Medulla oblongata (tissue), 1 donor: Measurements from ENCODE around the gene LIMA1.
"Not testable (repeated sequence)": the region's sequence is repeated elsewhere in the genome, so short reads cannot be mapped to it uniquely, and the experiment has no call there.

Experiments
- DNase-seq: peaks from one replicate; pipeline ENCODE4 v3.0.0-alpha.2; 2015; ENCODE audit errors: extremely low spot score

LIMA1 gene

GRCh38 chr12:50287271-50287670 is 4.0 kb upstream of the LIMA1 start:
- DNase-seq, result no peak

GRCh38 chr12:50285253-50285652 is 1.9 kb upstream of the LIMA1 start:
- DNase-seq, result no peak

GRCh38 chr12:50282721-50283228 is 545 bp downstream of the LIMA1 start:
- DNase-seq, result peak; percentile 27

- no peak for DNase-seq
Measured at GRCh38 chr12:50279501-50279900, 3.8 kb downstream of the LIMA1 start.

DNA sequence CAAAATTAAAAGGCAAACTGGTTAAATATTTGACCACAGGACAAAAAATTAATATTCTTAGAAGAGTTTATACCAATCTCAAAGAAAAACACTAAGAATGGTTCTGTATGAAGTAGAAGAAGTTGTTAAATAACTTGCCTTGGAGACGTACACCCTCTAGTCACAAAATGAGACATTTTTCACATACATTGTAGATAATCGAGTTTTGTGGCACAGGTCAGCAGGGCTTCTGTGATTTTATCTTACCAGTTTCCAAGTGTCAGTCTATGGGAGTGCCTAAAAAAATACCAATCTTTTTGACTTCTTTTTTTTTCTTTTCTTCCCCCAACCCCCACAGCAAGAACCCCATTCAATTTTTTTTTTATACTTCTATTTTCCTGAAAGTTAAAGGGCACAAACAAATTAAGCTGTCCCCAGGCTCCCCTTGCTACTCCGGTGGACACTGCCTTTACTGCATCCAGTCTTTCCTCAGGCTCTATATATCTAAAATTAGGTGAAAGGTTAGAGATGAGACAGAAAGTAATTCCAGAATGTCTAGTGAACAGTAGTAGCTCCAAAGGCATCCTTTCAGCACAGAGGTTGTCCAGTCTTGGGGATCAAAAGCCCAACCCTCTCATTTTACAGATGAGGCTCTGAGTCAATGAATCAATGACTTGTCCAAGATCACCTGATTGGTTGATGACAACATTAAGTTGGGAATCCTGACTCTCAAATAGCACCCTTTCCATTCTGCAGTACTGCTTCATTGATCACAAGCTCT is 6.2 kb downstream of the LIMA1 start:
- no peak for DNase-seq

GRCh38 chr12:50276068-50276467 is 7.3 kb downstream of the LIMA1 start:
- DNase-seq, result no peak

DNA sequence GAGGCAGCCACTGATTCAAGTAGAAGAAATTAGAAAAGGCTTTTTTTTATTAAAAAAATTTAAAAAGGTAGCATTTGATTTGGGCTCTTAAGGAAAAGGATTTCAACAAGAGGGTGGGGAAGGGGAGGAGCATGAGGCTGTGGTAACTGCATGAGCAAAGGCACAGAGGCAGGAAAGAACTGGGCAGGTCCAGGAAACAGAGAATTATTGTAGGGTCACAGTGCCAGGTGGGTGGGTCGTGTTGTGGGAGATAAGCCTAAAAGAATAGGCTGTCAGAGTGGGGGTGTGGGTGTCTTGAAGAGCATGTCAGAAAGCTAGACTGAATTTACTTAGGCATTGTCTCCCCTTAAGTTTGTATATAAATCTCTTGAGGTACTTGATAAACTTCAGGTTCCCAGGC is 7.8 kb downstream of the LIMA1 start:
- no peak for DNase-seq

DNA sequence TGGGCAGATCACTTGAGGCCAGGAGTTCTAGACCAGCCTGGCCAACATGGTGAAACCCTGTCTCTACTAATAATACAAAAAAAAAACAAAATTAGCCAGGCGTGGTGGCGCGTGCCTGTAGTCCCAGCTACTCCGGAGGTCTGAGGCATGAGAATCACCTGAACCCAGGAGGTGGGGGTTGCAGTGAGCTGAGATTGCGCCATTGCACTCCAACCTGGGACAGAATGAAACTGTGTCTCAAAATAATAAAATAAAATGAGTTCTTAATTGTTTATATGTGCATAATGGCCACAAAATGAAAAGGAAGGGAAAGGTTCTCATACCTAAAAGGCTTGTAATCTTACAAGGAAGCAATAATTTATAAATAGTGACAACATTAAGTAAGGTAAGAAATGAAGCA is 8.2 kb downstream of the LIMA1 start:
- DNase-seq, result not testable (repeated sequence)

GRCh38 chr12:50271724-50272247 is 11.5 kb downstream of the LIMA1 start:
- no peak for DNase-seq

- no peak for DNase-seq
Measured at GRCh38 chr12:50268482-50268881, 14.8 kb downstream of the LIMA1 start.

- DNase-seq, result no peak
Measured at GRCh38 chr12:50265770-50266524, 17.4 kb downstream of the LIMA1 start.

GRCh38 chr12:50263832-50264231 is 19.5 kb downstream of the LIMA1 start:
- no peak for DNase-seq

GRCh38 chr12:50261654-50262053 is 21.7 kb downstream of the LIMA1 start:
- DNase-seq, result no peak

DNA sequence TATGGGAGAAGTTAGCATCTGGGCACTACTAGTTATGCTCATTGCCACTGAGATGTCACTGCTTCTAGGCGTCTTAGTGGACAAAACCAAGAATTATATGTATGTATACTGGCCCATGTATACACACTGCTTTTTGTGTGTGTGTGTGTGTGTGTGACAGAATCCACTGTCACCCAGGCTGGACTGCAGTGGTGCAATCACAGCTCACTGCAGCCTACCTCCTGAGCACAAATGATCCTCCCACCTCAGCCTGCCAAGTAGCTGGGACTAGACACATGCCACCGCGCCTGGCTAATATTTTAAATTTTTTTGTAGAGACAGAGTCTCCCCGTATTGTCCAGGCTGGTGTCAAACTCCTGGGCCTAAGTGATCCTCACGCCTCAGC is 25.2 kb downstream of the LIMA1 start:
- no peak for DNase-seq

DNA sequence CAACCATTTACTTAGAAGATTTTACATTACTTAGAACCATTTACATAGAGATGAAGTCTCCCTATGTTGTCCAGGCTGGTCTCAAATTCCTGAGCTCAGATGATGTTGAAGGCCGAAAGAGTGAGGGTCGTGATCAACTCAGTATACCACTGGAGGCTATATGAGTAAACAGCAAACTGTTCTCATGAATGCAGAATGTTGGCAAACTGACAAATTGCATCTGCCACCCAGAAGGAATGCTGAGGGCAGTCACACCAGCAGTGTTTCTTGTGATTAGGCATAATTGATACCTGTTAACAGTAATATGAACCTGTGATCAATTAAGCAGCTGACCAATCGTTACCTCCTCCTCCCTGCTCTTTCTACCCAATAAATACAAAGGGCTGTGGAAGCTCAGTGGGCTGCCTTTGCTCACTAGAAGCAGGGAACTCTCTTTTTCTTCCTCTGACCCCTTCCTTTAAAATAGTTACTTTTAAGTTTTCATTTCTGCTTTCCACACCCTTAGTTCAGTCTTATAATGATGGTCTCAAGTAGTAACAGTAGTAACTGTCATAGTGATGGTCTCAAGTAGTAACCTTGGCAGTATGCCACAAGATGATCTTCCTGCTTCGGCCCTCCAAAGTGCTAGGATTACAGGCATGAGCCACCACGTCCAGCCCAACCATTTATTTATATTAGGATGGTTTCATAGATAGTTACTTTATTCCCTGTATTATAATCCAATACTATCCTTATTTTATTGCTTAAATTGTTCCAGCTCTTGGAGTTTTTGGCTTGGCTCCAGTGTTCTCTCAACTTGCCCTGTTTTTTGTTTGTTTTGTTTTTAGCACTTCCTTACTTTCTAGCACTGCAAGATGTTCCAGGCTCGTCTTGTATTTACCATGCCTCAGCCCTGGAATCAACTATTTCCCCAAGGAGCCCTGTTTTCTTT is 25.8 kb downstream of the LIMA1 start:
- peak; percentile 27 for DNase-seq

DNA sequence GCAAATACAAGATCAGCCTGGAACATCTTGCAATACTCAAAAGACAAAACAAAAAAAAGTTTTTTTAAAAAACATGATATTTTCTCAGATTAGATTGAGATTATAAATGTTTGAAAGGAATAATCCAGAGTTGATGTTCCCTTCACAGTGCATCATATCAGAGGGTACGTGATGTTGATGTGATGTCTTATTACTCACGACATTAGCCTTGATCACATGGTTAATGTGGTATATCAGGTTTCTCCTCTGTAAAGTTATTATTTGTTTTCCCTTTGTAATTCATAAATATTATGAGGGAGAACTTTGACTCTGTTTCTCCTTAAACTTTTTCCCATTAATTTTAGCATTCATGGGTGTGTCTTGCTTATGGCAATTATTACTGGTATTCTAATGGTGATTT is 26.6 kb downstream of the LIMA1 start:
- no peak for DNase-seq

- DNase-seq, result no peak
Measured at GRCh38 chr12:50252977-50253602, 30.2 kb downstream of the LIMA1 start.

DNA sequence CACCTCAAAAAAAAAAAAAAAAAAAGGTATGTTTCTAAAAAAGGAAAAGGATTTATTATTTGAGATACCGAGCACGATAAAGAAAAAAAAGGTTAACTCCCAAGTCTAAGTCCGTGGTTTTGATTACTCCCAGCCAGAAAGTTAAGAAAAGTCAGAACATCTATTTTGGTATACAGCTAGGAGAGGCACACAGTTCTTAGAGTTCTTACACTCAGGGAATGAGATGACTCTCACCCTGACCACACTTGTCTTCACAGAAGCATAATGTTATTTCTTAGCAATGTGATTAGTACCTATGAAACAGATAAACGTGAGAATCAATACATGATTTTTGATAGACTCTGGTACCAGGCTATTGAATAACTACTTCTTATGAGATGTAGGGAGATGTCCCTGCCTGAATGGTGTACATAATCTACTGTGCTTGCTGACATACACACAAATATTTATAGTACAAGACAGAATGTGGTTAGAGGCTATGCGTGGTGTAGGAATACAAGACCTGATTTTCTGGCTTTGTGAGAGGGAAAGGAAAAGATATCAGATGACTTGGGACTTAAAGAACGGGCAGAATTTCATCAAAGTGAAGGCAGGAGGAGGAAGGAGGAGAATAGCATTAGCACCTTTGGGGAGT is 31.6 kb downstream of the LIMA1 start:
- no peak for DNase-seq

DNA sequence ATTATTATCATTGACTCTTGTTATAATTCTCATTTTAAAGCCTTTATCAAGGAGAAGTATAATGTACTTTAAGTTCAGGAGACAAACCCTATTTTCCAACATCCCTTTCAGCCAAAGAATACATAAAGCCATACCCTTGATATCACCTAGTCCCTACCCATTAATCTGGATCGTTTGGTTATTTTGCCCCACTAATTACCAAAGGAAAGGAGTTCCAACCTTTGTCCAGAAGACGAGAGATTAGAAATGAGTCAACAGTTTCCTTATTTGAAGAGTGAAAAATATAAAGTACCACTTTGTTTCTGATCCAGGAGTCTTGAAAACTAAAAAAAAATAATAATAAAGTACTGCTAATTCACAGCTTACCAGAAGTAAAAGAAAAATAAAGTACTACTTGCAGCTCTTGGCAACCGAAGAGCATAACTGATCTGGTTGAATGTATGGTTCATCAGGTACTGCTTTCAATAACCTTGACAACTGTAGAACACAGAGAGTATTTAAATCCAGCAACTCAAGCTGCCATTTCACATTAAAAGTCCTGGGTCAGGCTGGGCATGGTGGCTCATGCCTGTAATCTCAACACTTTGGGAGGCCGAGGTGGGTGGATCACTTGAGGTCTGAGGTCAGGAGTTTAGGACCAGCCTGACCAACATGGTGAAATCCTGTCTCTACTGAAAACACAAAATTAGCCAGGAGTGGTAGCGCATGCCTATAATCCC is 33.7 kb downstream of the LIMA1 start:
- no peak for DNase-seq

DNA sequence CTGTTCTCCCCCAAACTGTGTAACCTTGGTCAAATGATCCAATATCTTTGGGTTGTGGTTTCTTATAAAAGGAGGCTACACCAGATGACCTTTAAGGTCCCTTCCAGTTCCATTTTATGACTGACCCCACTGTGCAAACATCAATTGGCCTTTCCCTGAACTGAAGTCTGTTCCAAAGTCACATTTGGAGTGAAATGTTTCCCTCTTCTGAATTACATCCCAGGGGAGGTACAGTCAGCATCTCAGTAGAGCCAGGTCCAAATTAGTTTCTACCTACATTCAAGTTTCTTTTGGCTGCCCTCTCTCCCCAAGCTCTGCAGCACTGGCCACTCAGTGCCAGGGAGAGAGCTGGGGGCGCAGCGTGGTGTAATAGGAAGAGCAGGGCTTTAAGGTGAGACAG is 34.4 kb downstream of the LIMA1 start:
- no peak for DNase-seq
